Epithelial cell of proximal tubule (primary cell): ENCODE data around the gene SHROOM3. TPM values are rescaled to one million over a fixed set of nuclear protein-coding genes. Genes with fewer than 3 reads are reported as not detected.

ENCODE experiments used
- DNase-seq: peaks from one replicate; pipeline ENCODE4 v3.0.0-alpha.2; 2011; ENCODE audit warnings: low read depth
- H3K4me3 ChIP-seq: 2 replicates; pipeline ENCODE4 v1.5.1; 2011; ENCODE audit warnings: low read depth, mild to moderate bottlenecking, low read length
- total RNA-seq: library from RNA; depleted of rRNA; stranded (reverse); fragments of >200 nt; gene quantifications from 2 replicates; pipeline ENCODE4 v1.2.3, GENCODE V29; 2015
- TF ChIP-seq, protein P1 (sequence below): conservative IDR thresholded peaks from 2 replicates; pipeline ENCODE4 v1.5.1; 2012; ENCODE audit warnings: low read depth, mild to moderate bottlenecking, low read length

SHROOM3 gene
- total RNA-seq, 1 donor from 2014 or later: 109 TPM

DNA sequence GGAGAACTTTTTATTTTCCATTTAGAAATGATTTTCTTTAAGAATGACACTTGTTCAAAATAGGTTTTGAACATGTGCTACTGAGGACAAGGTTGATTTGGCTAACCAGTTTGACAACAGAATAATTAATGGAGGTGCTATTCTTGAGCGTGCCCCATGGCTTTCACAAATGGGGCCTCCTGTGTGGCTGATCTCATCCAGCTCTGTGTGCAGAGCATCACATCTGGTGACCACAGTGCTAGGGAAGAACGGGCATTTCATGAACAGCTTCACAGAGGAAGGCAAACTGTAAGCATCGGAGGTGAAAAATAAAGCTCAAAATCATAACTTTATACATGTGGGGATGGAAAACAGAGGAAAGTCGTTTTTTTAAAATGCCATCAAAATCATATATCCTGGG lies 314.3 kb downstream of the SHROOM3 start:
- H3K4me3 ChIP-seq: no peak overlapping the region
- TF ChIP-seq, protein P1, sequence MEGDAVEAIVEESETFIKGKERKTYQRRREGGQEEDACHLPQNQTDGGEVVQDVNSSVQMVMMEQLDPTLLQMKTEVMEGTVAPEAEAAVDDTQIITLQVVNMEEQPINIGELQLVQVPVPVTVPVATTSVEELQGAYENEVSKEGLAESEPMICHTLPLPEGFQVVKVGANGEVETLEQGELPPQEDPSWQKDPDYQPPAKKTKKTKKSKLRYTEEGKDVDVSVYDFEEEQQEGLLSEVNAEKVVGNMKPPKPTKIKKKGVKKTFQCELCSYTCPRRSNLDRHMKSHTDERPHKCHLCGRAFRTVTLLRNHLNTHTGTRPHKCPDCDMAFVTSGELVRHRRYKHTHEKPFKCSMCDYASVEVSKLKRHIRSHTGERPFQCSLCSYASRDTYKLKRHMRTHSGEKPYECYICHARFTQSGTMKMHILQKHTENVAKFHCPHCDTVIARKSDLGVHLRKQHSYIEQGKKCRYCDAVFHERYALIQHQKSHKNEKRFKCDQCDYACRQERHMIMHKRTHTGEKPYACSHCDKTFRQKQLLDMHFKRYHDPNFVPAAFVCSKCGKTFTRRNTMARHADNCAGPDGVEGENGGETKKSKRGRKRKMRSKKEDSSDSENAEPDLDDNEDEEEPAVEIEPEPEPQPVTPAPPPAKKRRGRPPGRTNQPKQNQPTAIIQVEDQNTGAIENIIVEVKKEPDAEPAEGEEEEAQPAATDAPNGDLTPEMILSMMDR: no peak
- DNase-seq: no peak

DNA sequence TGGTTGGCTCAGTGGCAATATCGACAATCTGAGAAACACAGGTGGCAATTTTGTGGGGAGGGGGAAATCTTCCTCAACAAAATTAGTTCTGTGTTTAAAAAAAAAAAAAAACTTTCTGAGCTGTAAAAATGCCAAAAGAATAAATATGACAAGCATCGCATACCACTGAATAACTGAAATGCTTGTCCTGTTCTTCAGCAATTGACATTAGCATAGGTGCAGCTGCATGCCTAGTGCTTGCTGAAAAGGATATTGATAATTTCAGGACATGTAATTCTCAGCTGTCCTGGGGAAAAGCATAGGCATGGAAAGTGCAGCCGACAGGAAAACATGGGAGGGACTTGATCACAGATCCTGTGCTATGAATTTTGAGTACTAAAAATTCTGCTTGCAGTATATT lies 315.7 kb downstream of the SHROOM3 start:
- DNase-seq: no peak
- no peak overlapping the region for H3K4me3 ChIP-seq
- TF ChIP-seq, protein P1: no peak

DNA sequence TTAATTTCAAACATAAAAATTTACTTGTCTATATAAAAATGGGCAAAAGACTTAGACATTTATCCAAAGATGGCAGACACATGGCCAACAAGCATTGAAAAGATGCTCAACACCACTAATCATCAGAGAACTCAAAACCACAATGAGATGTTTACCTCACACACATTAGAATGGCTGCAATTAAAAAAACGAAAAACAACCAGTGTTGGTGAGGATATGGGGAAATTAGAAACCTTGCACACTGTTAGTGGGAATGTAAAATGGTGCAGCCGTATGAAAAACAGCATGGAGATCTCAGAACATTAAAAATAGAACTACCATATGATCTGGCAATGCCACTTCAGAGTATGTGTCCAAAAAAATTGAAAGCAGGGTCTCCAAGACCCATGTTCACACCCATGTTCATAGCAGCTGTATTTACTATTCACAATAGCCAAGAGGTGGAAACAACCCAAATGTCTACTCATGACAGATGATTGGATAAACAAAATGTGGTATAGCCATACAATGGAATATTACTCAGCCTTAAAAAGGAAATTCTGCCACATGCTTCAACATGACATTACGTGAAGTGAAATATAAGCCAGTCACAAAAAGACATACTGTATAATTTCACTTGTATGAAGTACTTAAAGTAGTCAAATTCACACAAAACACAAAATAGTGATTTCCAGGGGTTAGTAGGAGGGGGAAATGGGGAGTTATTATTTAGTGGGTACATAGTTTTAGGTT lies 316.7 kb downstream of the SHROOM3 start:
- TF ChIP-seq, protein P1: no peak
- no peak for DNase-seq
- no peak overlapping the region for H3K4me3 ChIP-seq

DNA sequence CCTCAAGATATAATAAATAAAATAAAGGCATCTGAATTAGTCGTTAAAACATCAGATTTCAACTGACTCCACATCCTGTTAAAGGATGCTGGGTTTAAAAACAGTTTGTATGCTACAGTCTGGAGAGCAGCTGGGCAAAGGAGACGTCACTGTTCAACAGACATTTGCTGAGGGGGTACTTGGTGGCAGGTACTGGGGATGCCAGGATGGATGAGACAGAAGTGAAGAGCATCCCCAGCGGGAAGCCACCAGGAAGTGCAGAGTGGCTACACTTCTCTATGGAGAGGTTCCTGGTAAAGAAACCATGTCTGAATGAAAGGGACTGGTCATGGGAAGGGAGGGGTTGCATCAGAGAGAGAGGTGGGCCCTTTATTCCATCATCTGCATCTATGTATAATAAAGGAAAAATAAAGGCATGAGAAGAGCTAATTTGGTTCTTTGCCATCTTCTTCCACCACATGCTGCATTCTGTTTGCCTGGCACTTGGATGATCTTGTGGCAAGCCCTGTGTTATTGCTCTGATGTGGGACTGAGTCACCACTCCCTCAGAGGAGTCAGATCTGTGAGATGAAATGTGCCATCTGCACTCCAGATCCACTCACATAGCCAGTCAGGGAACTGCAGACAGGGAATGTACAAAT lies 318.0 kb downstream of the SHROOM3 start:
- TF ChIP-seq, protein P1: no peak
- H3K4me3 ChIP-seq: no peak overlapping the region
- DNase-seq: peak; percentile 85

DNA sequence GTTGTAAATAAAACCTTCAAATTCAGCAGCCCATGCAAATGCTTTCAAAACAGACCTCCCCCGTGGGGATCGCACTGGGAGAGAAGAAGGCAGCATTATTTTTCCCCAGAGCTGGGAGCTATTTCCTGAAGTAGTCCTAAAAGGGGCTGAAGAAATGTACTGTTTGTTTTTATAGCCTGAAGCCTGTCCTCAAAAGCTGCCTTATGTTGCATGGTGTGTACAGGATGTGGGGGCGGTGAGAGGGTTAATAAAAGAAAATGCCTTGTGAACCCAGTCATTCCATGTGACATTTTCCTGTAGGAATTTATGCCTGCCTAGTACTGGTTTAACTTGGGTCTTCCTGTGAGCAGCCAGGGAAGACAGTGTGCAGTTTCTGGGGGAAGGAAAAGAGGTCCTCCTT lies 318.8 kb downstream of the SHROOM3 start:
- TF ChIP-seq, protein P1: no peak
- peak; percentile 80 for DNase-seq
- H3K4me3 ChIP-seq: peak overlapping the region; percentile 12

DNA sequence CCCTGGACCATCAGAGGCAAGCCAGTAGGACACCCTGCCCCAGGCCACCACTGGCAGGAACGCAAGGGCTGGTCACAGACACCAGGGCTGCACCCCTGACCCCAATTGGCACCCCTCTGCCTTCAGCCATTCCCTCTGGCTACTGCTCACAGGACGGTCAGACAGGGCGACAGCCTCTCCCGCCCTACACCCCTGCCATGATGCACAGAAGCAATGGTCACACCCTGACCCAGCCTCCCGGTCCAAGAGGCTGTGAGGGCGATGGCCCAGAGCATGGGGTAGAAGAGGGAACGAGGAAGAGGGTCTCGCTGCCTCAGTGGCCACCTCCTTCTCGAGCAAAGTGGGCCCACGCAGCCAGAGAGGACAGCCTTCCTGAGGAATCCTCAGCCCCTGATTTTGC lies 319.4 kb downstream of the SHROOM3 start:
- TF ChIP-seq, protein P1: no peak
- no peak for DNase-seq
- H3K4me3 ChIP-seq: no peak overlapping the region
